ENCODE data around the gene IFT20. TPM values are rescaled to one million over a fixed set of nuclear protein-coding genes. Genes with fewer than 3 reads are reported as not detected.

The IFT20 gene
- total RNA-seq: 36.3 TPM

- intact Hi-C loops (cut with DNase I): no loop called here
- DNase-seq (ENCODE audit: low spot score) (peak; percentile 99), ATAC-seq (peak; percentile 99)
Observed at GRCh38 chr17:28335201-28335958, at the start of gene IFT20, which contains the start of gene TNFAIP1. IFT20 (minus strand) TSS chr17:28335472; CDS start chr17:28331985, 3,487 bp downstream. TNFAIP1 (plus strand) TSS chr17:28335761; CDS start chr17:28339522, 3,761 bp downstream.

- intact Hi-C loops (cut with DNase I): no loop called here
- no peak for DNase-seq (ENCODE audit: low spot score)
- no peak for ATAC-seq
Observed at GRCh38 chr17:28385037-28385400, 49.7 kb upstream of the IFT20 start.

GRCh38 chr17:28384281-28385036 lies 49.2 kb upstream of the IFT20 start:
- peak; percentile 79 for ATAC-seq
- DNase-seq (ENCODE audit: low spot score): no peak
- intact Hi-C loops (cut with DNase I): no loop called here

GRCh38 chr17:28381141-28381825 lies 46.0 kb upstream of the IFT20 start:
- ATAC-seq: no peak
- intact Hi-C loops (cut with DNase I): no loop called here
- DNase-seq (ENCODE audit: low spot score): no peak

GRCh38 chr17:28379814-28380801 lies 44.8 kb upstream of the IFT20 start:
- intact Hi-C loops (cut with DNase I): no loop called here
- no peak for ATAC-seq
- no peak for DNase-seq (ENCODE audit: low spot score)

GRCh38 chr17:28372945-28373274 lies 37.6 kb upstream of the IFT20 start:
- intact Hi-C loops (cut with DNase I): no loop called here
- no peak for DNase-seq (ENCODE audit: low spot score)
- ATAC-seq: no peak

- DNase-seq (ENCODE audit: low spot score): no peak
- intact Hi-C loops (cut with DNase I): no loop called here
- no peak for ATAC-seq
Observed at GRCh38 chr17:28372203-28372944, 37.1 kb upstream of the IFT20 start.

- peak; percentile 89 for ATAC-seq
- intact Hi-C loops (cut with DNase I): no loop called here
- DNase-seq (ENCODE audit: low spot score): peak; percentile 89
Observed at GRCh38 chr17:28371245-28372202, 36.3 kb upstream of the IFT20 start, which contains the start of gene SARM1. SARM1 (plus strand) TSS chr17:28371694; CDS start chr17:28372033, 339 bp downstream.

- intact Hi-C loops (cut with DNase I): no loop called here
- no peak for ATAC-seq
- no peak for DNase-seq (ENCODE audit: low spot score)
Observed at GRCh38 chr17:28370744-28371103, 35.5 kb upstream of the IFT20 start.

- intact Hi-C loops (cut with DNase I): no loop called here
- DNase-seq (ENCODE audit: low spot score) (no peak), ATAC-seq (peak; percentile 20)
Observed at GRCh38 chr17:28370035-28370743, 34.9 kb upstream of the IFT20 start, which contains the start of gene VTN. VTN (minus strand) TSS chr17:28370307; CDS start chr17:28370203, 104 bp downstream.

GRCh38 chr17:28369684-28370034 lies 34.4 kb upstream of the IFT20 start:
- ATAC-seq (no peak), DNase-seq (ENCODE audit: low spot score) (no peak)
- intact Hi-C loops (cut with DNase I): no loop called here

- no peak for DNase-seq (ENCODE audit: low spot score)
- ATAC-seq: no peak
- intact Hi-C loops (cut with DNase I): no loop called here
Observed at GRCh38 chr17:28368915-28369683, 33.8 kb upstream of the IFT20 start.

GRCh38 chr17:28368306-28368831 lies 33.1 kb upstream of the IFT20 start:
- ATAC-seq (no peak), DNase-seq (ENCODE audit: low spot score) (no peak)
- intact Hi-C loops (cut with DNase I): no loop called here

- intact Hi-C loops (cut with DNase I): no loop called here
- ATAC-seq (no peak), DNase-seq (ENCODE audit: low spot score) (no peak)
Observed at GRCh38 chr17:28367641-28368305, 32.5 kb upstream of the IFT20 start.

- DNase-seq (ENCODE audit: low spot score): no peak
- intact Hi-C loops (cut with DNase I): no loop called here
- no peak for ATAC-seq
Observed at GRCh38 chr17:28366605-28367004, 31.3 kb upstream of the IFT20 start.
